HG02678 (cell line): Measurements from ENCODE around the gene DGCR8.

Source experiments
- ATAC-seq: cut with Tn5 transposase; IDR thresholded peaks from one replicate; pipeline ENCODE4 v1.9.1; 2021; ENCODE audit warnings: mild to moderate bottlenecking, moderate library complexity; ENCODE audit not compliant: unreplicated experiment

DGCR8 gene

DNA sequence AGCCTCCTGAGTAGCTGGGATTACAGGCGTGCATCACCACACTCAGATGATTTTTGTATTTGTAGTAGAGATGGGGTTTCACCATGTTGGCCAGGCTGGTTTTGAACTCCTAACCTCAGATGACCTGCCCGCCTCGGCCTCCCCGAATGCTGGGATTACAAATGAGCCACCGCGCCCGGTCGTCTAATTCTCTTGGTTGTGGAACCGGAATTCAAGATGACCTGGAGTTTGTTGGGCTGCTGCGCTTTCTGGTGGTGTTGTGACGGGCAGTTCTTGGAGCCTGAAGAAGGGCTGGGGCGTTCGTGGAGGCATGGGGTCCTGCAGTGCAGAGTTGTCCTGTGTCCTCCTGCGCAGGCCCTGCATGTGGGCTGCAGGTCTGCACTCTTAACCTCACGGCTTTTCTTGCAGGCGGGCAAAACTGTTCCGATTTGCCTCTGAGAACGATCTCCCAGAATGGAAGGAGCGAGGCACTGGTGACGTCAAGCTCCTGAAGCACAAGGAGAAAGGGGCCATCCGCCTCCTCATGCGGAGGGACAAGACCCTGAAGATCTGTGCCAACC is 41.9 kb downstream of the DGCR8 start:
- no peak for ATAC-seq

- no peak for ATAC-seq
These were observed 43.5 kb downstream of the DGCR8 start for GRCh38 chr22:20123366-20124082.

GRCh38 chr22:20124083-20124787 is 44.2 kb downstream of the DGCR8 start:
- no peak for ATAC-seq

GRCh38 chr22:20125201-20126174 is 45.4 kb downstream of the DGCR8 start:
- no peak for ATAC-seq

DNA sequence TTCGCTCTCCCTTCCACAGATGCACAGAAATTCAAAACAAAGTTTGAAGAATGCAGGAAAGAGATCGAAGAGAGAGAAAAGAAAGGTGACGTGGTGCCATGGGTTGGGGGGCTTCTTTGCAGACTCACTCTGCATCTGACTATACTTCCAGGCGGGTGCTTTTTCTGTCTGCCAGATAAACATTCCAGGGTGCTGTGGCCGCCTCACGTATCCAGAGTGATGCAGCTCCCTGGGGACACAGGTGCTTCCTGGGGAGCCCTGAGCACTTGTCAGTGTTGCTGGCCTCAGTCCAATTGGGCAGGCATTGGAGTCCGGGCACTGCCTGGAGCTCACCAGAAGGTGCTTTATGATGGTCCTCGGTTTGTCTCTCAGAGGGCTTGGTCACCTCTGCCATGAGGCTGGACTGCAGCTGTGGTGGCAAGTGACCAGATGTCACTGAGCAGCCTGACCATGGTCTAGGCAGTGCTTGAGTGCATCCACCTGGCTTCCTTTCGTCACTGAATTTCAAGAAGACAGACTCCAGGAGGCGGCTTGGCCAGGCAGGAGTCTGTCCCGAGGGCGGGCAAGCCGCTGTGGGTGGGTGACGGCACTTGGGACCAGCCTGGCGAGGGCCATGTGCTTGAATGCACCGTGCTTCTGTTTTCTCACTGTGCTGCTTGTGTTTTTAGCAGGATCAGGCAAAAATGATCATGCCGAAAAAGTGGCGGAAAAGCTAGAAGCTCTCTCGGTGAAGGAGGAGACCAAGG is 46.4 kb downstream of the DGCR8 start:
- no peak for ATAC-seq

DNA sequence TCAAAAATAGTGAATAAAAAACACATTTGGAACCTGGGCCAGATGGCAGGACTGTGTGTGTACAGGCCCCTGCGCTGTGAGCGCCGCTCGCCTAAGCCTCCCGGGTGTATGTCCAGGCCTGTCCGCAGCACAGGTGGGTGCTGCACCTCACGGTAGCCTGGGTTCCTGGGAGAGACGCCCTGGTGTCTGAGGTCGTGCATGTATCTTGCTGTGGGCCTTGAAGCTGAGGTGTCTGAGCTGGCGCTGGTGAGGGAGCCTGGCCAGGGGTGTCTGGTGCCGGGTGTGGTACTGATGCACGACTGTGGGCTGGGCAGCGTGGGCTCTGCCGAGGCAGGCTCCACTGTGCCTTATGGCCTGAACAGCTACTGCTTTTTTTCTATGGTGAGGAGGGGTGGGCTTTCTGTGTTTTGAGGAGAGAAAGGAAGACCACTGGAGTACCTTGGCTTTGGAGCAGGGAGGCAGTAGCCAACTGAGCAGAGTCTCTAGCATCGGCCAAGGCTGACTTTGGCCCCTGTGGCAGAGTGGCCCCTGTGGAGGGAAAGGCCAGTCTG is 47.4 kb downstream of the DGCR8 start:
- no peak for ATAC-seq

DNA sequence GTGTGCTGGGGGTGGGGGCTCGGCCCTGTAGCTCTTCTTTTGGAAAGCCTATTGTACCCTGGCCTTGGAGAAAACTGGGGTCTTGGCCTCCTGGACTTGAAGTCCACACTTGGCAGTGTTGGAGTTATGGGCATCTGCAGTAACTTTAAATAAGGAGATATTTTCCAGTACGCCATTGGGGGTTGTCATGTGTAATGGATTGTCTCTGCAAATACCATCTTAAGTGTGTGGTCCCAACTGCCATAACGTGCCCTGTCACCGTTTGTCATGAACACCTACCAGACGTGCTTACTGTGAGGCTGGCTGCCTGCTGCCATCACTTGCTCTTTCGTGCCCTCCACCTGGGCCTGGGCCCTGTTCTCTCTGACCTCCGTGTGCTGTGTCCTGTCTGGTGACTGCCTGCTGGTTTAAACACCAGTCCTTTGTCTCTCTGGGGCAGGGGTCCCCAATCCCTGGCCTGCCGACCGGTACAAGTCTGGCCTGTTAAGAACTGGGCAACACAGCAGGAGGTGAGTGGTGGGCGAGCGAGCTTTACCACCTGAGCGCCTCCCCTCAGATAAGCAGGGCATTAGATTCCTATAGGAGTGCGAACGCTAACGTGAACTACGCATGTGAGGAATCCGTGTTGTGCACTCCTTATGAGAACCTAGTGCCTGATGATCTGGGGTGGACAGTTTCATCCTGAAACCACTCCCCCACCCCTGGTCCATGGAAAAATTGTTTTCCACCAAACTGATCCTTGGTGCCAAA is 48.0 kb downstream of the DGCR8 start:
- no peak for ATAC-seq

DNA sequence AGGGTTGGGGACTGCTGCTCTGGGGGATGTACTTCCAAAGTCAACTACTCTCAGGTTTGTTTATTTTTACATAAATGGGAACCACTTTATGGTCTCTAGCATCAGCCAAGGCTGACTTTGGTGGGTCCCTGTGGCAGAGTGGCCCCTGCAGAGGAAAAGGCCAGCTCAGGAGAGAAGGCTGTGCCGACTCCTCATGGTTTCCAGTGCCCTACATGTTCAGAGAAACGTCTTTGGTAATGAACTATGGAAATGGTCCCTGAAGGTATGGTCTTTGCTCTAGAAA is 48.5 kb downstream of the DGCR8 start:
- ATAC-seq = no peak

DNA sequence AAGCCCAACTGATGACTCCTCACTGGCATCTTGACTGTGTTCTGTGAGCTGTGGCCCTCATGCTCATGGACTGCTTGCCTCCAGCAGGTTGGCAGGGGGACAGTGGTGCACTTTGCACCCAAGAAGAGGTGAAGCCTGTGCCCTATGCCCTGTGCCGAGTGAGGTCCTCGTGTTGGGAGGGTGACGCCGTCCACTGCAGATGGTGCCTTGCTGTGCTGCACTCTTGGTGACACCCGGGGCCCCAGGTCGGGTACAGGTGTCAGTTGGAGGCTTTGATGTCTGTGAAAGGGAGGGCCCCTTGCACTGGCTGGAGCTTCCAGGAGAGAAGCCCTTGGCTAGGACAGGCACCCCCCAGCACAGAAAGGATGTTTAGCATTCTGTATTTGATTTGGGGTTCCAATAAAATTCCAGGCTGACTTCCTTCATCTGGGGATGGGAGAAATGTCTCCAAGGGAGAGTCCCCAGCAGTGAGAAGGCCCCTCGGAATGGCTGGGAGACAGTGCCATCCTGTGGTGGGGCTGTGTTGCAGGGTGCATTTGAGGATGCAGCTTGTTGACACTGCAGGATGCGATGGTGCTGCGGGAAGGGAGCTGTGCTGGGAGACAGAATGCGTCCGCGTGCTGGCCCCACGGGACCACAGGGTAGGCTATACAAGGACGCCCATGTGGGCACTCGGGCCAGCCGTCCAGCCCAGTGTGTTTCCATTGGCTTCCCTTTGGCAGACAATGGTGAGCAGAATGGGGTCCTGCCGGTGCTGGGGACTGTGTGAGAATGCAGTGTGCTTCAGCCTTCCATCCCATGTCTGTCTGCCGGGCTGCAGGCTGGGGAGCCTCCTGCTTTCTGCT is 49.1 kb downstream of the DGCR8 start:
- ATAC-seq = no peak

- no peak for ATAC-seq
These were observed 49.6 kb downstream of the DGCR8 start for GRCh38 chr22:20129747-20130014.

DNA sequence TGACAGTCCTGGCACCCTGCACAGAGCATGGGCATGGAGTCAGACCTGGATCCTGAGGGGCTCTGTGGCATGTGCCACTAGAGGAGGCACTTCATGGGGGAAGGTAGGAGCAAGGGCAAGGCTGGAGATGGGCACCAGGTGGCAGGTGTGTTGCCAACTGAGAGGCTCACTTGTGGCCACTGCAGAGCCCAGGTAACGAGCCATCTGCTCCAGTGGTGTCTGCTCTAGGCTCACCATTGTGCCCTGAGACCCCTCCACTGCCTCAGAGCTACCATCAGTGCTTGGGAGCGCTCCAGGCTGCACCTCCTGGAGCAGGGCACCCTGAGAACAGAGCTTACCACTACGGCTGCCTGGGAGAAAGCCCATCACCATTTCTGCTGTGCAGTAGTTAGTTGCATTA is 50.3 kb downstream of the DGCR8 start:
- no peak for ATAC-seq

DNA sequence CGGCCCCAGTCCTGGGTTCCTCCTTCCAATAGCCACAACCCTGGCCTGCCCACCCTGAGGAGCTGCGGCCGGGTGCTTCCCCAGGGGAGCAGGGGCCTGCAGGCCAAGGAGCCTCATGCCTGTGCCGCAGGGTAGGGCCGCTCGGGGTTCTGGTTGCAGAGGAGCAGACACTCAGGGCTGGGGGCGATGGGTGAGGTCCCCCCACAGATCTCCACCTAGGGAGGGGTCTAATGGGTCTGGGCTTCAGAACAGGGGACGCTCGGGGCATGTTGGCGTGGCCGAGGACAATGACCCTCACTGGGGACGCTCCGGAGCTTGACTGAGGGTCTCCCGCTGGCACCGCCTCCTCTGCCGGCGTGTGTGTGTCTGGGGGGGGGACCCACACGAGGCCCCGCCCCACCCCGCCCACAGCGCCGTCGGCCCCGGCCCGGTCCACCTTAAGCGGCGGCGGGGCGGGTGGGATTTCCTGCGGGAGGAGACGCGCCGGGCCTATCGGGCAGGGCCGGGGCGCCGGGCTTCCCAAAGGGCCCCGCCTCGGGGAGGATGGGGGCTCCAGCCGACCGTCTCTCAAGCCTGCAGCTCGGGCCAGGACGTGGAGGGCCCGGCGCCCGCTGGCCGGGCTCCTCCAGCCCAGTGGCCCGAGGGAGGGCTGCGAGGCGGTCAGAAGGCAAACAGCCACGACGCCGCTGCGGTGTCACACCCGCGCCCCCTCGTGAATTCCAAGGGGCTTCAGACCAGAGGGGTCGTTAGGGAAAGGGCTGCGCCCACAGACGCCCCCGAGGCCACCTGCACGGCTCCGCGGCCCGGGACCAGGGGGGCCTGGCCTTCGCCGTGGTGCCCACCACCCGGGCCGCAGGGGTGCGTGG is 50.9 kb downstream of the DGCR8 start:
- ATAC-seq = peak; percentile 68

- peak; percentile 62 for ATAC-seq
These were observed 51.5 kb downstream of the DGCR8 start, which contains the start of gene ZDHHC8 for GRCh38 chr22:20131597-20131858. Gene ZDHHC8, plus strand, starts transcription at chr22:20131804. Its CDS starts 144 bp downstream, at chr22:20131948.

GRCh38 chr22:20131859-20132685 is 52.0 kb downstream of the DGCR8 start:
- ATAC-seq = no peak

GRCh38 chr22:20132686-20133246 is 52.7 kb downstream of the DGCR8 start:
- no peak for ATAC-seq

DNA sequence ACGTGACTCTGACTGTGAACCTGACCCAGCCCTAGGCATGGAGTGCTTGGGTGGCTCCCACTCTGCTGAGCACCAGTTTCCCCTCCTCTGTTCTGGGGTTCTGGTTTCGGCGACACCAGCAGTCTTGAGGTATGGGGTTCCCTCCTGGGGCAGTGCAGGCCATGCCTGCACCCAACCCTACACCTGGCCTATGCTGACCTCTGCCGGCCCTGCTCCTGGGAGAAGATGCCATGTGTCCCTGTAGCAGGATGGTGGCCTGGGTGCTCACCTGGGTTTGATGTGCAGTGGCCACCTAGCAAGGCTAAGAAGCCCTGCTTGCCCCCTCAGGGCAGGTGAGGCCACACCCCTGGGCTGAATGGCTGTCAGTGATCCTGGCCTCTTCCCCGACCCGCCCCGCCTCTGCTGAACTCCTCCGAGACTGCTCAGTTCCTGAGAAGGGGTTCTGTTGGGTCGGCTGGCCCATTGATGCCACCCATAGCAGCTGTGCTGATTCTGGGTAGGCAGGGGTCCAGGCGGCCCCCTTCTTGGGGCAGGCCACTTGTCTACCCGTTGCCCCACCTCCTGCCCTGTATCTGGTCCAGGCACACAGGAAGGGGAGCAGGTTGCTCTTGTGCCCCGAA is 54.0 kb downstream of the DGCR8 start:
- ATAC-seq = no peak

GRCh38 chr22:20135265-20135664 is 55.2 kb downstream of the DGCR8 start:
- no peak for ATAC-seq
